NCI-H1694 (cell line): ENCODE measurements around the gene WDFY2.
"Not testable (repeated sequence)": the region's sequence is repeated elsewhere in the genome, so short reads cannot be mapped to it uniquely, and the experiment has no call there.

Experiments
- DNase-seq: peaks from one replicate; lab custom pipeline; 2025; lab: John Stamatoyannopoulos, UW

The WDFY2 gene

GRCh38 chr13:51666374-51666773 lies 82.1 kb downstream of the WDFY2 start:
- no peak for DNase-seq

- no peak for DNase-seq
These were observed 82.6 kb downstream of the WDFY2 start for GRCh38 chr13:51666839-51667238.

- no peak for DNase-seq
These were observed 84.4 kb downstream of the WDFY2 start for GRCh38 chr13:51668580-51669195.

- DNase-seq, result no peak
These were observed 88.9 kb downstream of the WDFY2 start for GRCh38 chr13:51673165-51673564.

- no peak for DNase-seq
These were observed 90.0 kb downstream of the WDFY2 start for GRCh38 chr13:51674276-51674675.

- no peak for DNase-seq
These were observed 91.1 kb downstream of the WDFY2 start for GRCh38 chr13:51675385-51675784.

- DNase-seq, result no peak
These were observed 91.6 kb downstream of the WDFY2 start for GRCh38 chr13:51675877-51676276.

GRCh38 chr13:51676739-51677138 lies 92.5 kb downstream of the WDFY2 start:
- DNase-seq, result no peak

DNA sequence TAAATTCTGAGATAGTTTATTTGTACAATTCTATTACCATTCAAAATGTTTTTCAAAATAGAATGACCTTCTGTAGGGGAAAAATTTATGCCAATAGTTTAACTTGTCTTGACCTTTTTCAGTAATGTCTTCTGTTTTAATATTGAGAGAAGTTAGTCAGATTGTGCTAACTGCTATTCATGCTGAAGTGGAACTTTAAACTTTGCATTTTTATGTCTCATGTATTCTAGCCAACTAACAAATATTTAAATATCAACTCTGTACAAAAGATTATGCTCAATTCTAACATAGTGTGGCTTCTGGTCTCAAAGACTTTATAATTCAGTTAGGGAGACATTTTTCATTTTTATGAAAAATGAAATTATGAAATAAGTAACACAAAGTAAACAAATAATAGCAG lies 94.2 kb downstream of the WDFY2 start:
- no peak for DNase-seq

DNA sequence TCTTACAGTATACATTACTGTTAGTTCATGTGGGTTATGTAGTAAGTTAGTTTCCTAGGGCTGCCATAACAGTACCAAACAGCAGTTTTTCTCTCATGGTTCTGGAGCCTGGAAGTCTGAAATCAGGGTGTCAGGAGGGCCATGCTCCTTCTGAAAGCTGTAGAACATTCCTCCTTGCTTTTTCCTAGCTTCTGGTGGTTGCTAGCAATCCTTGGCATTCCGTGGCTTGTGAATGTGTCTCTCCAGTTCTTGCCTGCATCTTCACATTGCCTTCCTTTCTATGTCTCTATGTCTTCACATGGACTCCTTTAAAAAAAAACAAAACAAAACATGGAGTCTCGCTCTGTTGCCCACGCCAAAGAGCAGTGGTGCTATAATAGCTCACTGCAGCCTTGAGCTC lies 95.4 kb downstream of the WDFY2 start:
- no peak for DNase-seq

DNA sequence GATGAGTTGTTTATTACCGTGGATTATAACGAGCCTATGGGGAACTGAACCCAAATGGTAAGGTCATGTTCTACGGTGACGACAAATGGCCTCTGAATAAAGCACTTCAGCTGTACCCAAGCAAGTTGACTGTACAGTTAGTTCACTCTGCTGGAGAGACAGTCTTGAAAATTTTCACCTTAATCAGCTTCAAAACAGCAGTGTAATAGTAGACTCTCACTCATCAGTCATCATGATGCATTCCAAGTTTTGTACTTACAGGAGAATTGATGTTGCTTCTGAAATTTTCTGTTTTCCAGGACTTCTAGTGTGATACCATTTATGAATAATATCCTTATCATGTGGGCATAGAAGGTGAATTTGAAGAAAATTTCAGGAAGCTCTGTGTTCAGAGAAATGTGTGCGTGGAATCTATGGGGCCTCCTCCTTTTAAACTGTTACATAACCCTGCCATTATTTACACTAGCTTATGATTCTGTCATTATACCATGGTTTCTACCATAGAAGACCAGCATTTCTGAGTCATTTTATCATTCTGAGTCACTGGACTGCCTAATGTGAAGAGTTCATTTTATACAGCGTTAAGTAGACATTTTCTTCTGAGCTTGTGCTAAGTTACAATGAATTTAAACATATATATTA lies 96.9 kb downstream of the WDFY2 start:
- no peak for DNase-seq

- DNase-seq, result no peak
These were observed 98.4 kb downstream of the WDFY2 start for GRCh38 chr13:51682686-51683085.

DNA sequence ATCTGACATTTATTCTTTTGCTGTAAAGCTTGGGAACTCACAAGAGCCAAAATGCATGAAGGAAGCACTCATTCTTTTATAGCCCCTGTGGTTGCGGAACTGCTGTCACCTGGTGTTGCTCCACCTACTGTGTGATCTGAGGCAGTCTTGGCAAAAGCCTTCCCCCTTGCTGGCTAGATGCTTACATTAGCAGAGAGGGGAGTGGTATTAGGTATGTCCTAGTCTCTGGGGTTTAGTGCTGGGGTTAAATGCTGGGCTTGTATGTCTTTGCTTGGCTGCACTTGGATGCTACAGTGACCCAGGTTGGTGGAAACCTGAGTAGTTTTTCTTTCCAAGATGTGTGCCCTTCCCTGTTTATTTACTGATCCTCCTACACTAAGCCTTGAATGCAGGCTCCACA lies 99.3 kb downstream of the WDFY2 start:
- DNase-seq, result no peak

DNA sequence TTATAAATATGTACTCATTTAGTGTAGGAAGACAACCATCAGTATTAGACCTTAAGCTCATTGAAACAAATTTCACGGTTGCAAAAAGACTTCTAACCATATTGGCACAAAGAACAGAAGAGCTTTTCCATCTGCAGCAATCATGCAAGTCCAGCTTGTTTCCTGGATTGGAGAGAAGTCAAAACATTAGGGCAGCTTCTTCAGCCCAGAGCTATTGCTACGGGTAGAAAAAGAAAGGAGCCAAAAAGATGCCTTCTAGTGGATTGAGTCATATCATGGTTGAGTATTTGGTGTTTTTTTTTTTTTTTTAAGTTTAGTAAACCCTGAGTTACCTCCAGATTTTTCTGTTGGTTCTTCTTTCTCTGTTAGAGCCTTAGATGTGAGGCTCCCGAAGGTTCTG lies 99.8 kb downstream of the WDFY2 start:
- DNase-seq, result no peak

- DNase-seq, result no peak
These were observed 103.9 kb downstream of the WDFY2 start for GRCh38 chr13:51687947-51688714.

GRCh38 chr13:51688937-51689662 lies 104.8 kb downstream of the WDFY2 start:
- DNase-seq, result no peak

DNA sequence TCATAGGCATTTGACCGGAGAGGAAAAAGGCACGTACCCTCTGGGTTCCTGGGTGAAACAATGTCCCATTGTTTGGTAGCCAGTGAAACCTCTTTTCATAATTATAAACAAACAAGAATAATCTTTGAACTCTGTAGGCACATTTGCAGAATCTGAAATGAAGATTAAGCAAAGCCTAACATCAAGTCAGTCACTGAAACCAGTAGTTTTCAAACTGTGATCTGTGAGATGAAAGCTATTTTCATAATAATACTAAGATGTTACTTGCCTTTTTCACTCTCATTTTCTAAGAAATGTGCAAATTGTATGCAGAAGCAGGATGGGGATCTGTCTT lies 105.4 kb downstream of the WDFY2 start:
- no peak for DNase-seq

GRCh38 chr13:51695677-51696076 lies 111.4 kb downstream of the WDFY2 start:
- not testable (repeated sequence) for DNase-seq

DNA sequence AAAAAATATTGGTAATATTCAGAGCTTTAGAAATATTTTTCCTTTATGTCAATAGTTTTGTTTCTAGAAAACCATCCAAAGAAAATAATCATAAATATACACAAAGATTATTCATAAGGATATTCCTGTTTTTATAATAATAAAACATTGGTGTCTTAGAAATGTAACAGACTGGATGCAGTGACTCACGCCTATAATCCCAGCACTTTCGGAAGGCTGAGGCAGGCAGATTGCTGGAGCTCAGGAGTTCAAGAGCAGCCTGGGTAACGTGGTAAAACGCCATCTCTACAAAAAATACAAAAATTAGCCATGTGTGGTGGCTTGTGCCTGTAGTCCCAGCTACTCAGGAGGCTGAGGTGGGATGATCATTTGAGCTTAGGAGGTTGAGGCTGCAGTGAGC lies 112.9 kb downstream of the WDFY2 start:
- no peak for DNase-seq

DNA sequence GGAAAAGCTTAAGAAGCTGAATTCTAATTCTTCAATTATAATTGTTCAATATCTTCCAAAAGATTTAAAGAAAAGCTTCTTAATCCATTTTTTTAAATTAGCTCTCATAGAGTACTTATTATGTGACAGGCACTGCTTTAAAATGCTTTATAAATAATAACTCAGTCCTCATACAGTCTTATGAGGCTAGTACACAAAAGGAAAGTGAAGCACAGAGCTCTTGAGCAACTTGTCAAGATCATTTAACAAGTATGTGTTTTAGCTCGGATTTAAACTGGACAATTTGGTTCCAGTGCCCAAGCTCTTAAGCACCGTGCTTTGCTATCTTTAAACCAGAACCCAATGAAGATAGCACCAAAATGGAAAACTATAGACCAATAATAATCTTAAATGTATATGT lies 113.6 kb downstream of the WDFY2 start:
- no peak for DNase-seq

GRCh38 chr13:51698352-51698751 lies 114.1 kb downstream of the WDFY2 start:
- DNase-seq, result no peak

DNA sequence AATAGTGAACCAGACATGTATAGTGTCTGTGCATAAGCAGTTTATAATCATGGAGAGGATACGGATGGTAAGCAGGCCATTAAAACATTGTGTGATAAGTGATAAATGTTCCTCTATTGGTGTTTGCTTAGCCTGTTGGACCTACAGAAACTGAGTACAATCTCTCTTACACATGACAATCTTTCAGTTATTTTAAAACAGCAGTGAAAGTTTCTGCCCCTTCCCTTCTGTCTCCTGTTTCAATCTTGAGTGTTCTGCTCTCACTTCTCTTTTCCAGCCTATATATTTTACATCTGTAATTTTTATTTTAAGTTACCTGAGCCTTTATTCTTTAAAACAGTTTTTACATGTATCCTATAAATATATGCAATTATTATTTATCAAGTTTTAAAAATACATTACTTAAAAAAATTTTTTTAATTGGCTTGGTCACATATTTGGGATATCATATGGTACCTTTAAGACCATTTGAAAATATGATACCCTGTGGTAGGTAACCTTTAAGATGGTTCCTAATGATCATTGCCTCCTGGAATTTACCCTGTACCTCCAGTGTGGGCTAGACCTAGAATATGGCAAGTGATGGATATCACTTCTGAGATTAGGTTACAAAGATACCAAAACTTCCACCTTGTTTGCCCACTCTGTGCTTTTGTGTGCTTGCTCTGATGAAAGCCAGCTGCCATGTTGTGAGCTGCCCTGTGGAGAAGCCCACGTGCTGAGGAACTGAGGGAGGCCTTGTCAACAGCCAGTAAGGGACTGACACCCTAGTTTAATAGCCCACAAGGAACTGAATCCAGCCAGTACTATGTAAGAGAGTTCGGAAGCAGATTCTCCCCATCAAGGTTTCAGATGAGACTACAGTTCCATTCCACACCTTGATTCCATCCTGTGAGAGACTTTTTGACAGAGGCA lies 120.4 kb downstream of the WDFY2 start:
- DNase-seq, result no peak
